NCI-H1436 (cell line): ENCODE results near the gene ODC1.

Experiments
- DNase-seq: peaks from one replicate; lab custom pipeline; 2025; lab: John Stamatoyannopoulos, UW

ODC1 gene

DNA sequence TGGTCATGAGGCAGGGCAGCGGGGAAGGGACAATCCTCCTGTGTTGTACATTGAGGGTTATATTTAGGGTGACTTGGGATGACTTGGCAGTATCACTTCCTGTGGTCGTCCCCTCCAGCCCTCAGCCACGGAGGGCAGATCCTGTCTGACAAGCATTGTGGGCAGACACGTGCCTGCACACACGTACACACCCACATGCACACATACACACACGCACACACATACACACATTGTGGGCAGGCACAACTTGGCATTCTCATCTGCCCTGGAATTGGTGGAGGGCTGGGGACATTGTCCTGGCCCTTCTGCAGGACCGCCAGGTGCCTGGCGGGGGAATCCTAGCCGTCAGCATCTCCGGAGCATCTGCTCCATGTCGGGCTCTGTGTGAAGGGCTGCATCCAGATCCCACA, 47.6 kb downstream of the ODC1 start:
- no peak for DNase-seq

DNA sequence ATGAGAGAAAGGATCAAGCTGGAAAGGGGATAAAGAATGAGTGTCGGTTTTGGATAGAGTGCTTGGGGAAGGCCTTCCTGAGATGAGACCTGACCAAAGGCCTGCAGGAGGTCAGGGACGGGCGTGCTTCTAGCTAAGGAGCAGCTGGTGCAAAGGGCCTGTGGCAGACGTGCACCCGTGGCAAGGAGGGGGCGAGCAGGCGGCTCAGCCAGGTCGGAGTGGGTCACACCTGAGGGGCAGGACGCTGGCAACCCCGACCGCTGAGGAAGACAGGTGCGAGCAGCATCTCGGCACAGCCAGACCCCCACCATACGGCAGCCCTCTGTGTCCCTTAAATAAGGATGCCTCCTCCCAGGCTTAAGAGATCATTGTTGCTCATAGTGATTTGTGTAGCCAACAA, 48.1 kb downstream of the ODC1 start:
- no peak for DNase-seq

DNA sequence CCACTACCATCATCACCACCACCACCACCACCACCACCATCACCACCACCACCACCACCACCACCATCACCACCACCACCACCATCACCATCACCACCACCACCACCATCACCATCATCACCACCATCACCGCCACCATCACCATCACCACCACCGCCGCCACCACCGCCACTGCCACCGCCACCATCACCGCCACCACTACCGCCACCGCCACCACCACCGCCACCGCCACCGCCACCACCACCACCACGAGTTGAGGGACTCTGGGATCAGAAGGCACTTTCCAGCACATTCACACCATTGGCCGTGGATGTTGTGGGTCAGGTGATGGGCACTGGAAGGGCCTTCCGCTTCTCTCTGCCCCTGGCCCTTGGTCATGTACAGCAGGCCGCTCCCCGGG, 48.8 kb downstream of the ODC1 start:
- DNase-seq: no peak

DNA sequence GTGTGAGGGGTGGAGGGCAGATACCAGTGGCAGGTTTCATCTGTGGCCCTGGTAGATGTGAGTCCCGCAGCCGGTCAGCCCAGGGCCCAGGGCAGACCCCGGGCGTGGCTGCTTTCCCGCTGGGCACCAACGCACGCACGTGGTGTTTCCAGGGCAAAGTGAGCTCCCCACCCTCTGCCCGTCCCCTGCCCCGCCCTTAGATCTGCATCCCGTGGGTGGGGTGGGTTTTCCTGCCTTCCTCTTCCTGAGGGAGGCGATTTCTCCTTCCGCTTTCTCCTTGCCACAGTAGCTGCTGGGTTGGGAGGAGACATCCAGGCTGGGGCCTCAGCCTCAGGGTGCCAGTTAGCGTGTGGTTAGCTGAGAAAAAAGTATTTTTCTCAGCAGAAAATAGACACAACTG, 49.6 kb downstream of the ODC1 start:
- no peak for DNase-seq

DNA sequence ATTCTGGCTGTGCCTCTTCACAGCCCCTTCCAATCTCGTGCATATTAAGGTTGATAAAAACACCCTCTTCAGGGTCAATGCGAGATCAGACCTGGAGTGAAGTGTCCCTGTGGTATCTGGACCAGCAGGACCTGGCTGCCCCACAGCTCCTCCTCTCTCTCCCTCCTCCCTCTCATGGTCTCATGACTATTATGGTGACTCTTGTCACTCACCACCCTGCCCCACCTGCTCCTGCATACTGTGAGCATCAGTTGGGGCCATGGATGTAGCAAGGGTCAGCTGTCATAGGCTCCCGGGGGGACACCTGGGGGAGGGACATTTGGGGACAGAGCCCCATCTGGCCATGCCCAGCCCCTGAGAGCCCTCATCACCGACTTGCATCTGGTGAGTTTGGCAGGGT, 50.2 kb downstream of the ODC1 start:
- no peak for DNase-seq

DNA sequence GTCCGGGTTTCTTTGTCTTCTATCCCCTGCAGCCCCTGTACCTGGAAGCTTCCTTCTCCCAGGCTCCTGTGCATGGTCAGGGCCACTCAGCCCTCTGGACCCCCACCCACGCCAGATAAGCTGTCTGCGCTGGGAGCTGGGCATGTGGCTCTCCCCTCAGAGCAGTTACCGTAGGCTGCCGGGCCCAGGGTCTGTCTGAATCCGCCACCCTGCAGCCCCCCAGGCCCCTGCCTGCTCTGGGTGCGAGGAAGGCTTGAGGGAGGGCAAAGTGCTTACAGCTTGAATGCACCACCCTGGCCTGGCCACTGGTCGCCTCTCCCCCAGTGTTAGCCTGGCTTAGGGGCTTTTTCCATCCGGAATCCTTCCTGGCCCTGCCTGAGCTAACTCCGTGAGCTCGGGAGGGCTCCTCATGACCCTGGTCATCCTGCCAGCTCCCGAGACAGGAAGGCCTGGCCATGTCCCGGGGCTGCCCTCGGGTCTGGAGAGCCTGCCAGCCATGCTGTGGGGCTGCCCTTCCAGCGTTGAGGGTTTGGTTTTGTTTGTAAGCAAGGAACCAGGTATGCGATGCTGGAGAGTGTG, 50.7 kb downstream of the ODC1 start:
- no peak for DNase-seq

DNA sequence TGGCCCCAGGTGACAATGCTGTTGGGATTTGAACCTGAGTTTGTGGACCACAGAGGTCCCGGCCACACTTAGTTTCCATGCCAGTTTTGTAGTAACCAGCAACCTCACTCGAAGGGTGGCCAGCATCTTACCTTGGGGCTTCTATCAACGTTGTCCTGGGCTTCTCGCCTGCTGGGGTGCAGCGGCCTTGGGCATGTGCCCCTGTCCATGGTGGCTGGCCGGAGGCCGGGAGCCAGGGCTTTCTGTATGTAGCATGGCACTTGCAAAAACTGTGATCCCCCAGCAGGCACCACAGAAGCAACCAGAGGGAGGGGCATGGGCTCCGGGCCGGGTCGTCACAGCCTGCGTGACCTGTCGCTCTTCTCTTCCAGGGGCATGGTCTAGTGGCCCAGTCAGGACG, 51.7 kb downstream of the ODC1 start:
- no peak for DNase-seq

DNA sequence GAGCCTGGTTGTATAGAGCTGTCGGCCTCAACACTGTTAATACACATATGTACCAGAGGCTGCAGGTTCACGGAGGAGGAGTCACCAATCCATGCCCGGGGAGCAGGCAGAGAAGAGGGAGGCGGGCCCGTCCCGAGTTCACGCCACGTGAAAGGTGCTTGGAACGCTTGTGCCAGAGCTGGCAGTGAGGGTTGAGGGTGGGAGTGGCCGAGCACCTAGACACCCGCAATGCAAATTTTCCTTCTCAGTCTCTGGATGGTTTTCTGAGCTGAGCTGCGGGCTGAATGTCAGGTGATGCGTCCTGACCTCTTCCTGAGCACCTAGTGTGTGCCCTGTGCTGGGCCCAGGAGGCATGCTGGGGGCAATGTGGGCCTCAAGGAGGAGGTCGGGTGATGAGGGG, 52.2 kb downstream of the ODC1 start:
- no peak for DNase-seq

DNA sequence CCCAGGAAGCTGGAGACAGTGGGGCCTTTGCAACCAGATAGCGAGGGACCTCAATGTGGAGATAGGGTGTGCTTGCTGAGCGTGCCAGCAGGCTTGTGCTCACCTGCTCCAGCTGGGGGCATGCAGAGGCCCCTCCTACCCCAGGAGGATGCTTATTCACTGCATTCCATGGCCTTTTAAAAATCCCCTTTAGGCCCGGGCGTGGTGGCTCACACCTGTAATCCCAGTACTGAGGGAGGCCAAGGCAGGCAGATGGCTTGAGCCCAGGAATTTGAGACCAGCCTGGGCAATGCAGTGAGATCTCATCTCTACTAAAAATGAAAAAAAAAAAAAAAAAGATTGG, 54.5 kb downstream of the ODC1 start:
- no peak for DNase-seq

DNA sequence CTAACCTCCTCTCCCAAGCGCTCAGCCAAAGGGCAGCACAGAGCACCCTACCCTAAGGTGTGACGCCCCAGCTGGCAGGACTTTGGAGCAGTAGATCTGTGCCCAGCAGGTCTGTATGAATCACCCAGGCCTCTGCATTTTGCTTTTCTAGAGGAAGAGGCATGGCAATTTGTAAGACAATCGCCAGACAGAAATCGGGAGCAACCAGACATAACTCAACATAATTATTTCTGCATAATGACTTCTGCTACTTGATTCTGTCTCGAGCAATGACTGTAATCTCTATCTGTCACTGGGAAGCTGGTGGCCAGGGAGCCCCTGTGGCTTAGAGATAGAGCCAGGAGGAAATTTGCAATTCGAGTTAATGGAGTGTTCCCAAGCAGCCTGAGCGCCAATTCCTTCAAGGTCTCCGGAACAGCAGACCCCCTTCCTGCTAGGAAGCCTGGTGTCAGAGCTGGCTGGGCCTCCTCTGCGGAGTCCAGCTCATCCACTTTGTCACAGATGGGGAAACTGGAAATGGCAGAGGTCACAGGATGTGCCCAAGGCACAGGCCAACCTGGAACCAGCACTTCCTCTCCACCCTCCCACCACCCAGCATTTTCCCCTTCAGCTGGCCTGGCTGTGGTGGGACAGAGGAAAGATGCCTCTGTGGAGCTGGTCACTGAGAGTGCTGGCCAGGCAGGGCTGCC, 55.0 kb downstream of the ODC1 start:
- DNase-seq: no peak

DNA sequence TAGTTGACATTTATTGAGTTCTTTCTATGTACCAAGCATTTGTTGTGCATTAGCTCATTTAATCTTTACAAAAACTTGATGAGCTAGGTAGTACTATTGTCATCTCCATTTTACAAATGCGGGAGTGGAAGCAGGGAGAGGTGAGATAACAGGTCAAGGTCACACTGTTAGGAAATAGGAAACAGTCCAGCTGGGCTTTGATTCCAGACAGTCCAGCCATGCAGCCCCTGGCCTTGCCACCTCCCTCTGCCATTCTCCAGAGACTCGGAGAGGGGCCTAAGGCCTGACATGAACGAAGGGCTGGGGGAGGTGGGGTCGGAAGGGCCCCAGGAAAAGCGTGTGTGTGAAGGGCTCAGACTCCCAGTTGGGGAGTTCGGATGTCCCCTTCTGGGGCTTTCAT, 55.6 kb downstream of the ODC1 start:
- no peak for DNase-seq

DNA sequence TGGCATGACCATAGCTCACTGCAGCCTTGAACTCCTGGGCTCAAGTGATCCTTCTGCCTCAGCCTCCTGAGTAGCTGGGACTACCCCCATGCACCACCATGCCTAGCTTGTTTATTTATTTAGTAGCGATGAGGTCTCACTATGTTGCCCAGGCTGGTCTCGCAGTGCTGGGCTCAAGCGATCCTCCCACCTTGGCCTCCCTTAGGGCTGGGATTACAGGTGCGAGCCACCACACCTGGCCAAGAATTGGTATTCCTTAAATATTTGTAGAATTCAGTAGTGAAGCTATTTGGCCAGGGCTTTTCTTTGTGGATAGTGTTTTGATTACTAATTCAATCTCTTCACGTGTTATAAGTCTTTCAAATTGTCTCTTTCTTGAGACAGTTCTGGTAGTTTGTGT, 56.0 kb downstream of the ODC1 start:
- no peak for DNase-seq

DNA sequence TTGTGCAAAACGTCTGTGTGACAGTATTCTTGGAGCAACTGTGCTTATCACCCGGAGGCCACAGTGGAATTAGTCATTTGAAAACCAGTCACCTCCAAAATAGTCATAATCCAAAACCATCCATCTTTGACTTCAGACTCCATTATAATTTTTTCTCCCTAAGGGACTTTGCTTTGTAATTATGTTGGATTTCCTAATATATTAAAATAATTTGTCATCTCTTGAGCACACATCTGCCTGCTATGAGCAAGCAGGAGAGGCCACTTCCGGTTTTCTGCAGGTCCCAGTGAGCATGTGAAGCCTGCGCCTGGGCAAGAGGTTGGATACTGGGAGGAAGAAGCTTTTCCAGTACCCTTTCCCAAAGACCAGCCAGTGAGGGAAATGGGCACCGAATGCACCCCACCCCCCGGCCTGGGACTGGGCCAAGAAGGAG, 57.7 kb downstream of the ODC1 start:
- no peak for DNase-seq
